ENCODE results near the gene ZNF70.

ZNF70 gene

GRCh38 chr22:23715806-23716375 lies 35.0 kb downstream of the ZNF70 start:
- no peak for DNase-seq

GRCh38 chr22:23714596-23715578 lies 36.0 kb downstream of the ZNF70 start:
- no peak for DNase-seq

- no peak for DNase-seq
Observed at GRCh38 chr22:23713696-23714595, 37.0 kb downstream of the ZNF70 start.

GRCh38 chr22:23712256-23712655 lies 38.7 kb downstream of the ZNF70 start:
- no peak for DNase-seq

- no peak for DNase-seq
Observed at GRCh38 chr22:23709107-23709506, 41.8 kb downstream of the ZNF70 start.

- DNase-seq, result no peak
Observed at GRCh38 chr22:23708270-23708669, 42.6 kb downstream of the ZNF70 start.

GRCh38 chr22:23705358-23705757 lies 45.6 kb downstream of the ZNF70 start:
- DNase-seq, result no peak

GRCh38 chr22:23704829-23705228 lies 46.1 kb downstream of the ZNF70 start:
- DNase-seq, result no peak

GRCh38 chr22:23704062-23704461 lies 46.9 kb downstream of the ZNF70 start:
- DNase-seq, result no peak

- no peak for DNase-seq
Observed at GRCh38 chr22:23700706-23701105, 50.2 kb downstream of the ZNF70 start.

GRCh38 chr22:23698673-23699235 lies 52.2 kb downstream of the ZNF70 start:
- DNase-seq, result no peak

- DNase-seq, result no peak
Observed at GRCh38 chr22:23698094-23698493, 52.8 kb downstream of the ZNF70 start.

GRCh38 chr22:23697031-23697970 lies 53.6 kb downstream of the ZNF70 start:
- no peak for DNase-seq

- DNase-seq, result peak; percentile 76
Observed at GRCh38 chr22:23696326-23696851, 54.5 kb downstream of the ZNF70 start.

GRCh38 chr22:23695571-23696325 lies 55.2 kb downstream of the ZNF70 start:
- DNase-seq, result no peak

- no peak for DNase-seq
Observed at GRCh38 chr22:23695141-23695540, 55.8 kb downstream of the ZNF70 start.

GRCh38 chr22:23693979-23694680 lies 56.8 kb downstream of the ZNF70 start:
- no peak for DNase-seq

- no peak for DNase-seq
Observed at GRCh38 chr22:23692598-23693291, 58.2 kb downstream of the ZNF70 start.

GRCh38 chr22:23691748-23692423 lies 59.0 kb downstream of the ZNF70 start:
- no peak for DNase-seq
